ENCODE measurements around the gene SMARCA2.

DNA sequence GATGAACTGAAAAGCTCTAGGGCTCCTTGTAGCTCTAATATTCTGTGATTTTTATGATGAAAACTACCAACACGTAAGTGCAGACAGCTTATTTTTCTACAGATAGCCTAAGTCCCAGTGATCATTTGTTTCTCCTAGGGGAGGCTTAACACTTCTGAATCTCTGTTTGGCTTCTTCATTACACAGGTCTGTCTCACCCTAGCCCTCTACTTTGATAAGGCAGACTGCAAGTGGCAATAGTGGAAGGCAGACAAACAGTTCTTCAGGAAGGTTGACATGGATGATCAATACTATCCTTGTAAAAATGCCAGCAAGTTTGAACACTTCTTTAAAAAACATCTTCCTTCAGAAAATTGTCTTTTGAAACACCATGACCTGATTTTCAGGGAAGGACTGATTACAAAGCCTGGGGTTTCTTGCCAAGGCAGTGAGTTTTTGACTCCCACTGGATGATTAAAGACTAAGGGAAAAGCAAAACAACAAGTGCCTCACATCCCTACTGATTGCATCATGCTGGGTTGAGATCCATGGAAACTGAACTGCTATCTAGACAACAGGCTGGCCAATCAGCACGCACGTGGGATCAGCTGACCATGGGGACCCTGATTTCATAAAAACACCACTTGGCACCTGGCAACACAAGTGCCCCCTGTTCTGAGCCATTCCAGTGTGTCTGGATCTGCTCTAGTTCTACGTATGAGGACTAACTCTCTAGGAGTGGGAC lies 212.2 kb downstream of the SMARCA2 start:
- TF ChIP-seq, protein P1, sequence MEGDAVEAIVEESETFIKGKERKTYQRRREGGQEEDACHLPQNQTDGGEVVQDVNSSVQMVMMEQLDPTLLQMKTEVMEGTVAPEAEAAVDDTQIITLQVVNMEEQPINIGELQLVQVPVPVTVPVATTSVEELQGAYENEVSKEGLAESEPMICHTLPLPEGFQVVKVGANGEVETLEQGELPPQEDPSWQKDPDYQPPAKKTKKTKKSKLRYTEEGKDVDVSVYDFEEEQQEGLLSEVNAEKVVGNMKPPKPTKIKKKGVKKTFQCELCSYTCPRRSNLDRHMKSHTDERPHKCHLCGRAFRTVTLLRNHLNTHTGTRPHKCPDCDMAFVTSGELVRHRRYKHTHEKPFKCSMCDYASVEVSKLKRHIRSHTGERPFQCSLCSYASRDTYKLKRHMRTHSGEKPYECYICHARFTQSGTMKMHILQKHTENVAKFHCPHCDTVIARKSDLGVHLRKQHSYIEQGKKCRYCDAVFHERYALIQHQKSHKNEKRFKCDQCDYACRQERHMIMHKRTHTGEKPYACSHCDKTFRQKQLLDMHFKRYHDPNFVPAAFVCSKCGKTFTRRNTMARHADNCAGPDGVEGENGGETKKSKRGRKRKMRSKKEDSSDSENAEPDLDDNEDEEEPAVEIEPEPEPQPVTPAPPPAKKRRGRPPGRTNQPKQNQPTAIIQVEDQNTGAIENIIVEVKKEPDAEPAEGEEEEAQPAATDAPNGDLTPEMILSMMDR (IDR thresholded peaks at IDR 0.05; ENCODE audit: low read depth, low read length), result no peak
- no peak for TF ChIP-seq EZH2phosphoT487 (IDR thresholded peaks at IDR 0.05; ENCODE audit: low read depth)

Data from OCI-LY3 (cell line).